Stimulated activated CD8-positive, alpha-beta memory T cell treated with anti-CD3 and anti-CD28 coated beads, Interleukin-7, amount 100 ng/mL, for 1 hour (primary cell): Measurements from ENCODE around the gene FAM204A.

ENCODE experiments used
- DNase-seq, 2 donors: peaks; one replicate each; pipeline ENCODE4 v3.0.0-alpha.2; 2020; ENCODE audit warnings: low read depth in 2 of 2

Gene FAM204A

DNA sequence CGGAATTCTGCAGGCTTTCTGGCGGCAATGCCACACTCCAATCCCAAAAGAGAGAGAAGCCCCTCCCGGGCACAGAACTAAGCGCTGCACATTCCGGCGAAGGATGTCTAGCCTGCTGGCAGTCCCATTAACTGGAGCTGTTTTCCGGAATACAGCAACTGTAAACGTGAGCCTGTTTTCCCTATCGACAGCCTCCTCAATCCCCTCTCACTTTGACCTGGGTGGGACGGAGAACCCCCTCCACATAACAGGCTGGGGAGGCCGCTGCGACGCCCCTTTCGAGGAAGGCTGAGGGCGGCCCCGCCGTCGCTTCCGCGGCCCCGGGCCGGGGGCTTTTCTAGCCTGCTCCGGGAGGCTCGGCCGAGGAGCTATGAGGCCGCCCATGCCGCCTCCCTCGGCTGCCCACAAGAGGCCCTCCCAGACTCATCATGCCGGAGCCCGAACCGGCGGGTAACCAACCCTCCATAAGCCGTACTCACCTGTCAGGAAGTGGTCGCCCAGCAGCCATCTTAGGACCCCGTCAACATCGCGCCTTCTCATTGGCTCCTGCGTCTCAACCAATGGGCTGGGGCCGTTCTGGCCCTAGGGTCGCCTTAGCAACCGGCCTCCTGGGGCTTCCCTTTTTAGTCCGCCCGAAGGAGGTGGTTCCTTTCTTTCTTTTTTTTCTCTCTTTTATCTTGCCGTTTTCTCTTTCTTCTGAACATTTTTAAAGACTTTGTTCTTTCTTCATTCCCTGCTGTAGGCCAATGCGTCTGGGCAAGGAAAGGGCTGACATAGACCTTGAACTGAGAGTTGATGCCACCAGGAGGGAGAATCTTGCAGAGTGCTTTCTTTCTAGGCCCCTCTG lies at the start of gene FAM204A:
FAM204A (minus strand) TSS at position 534 of the 847 bp plus-strand sequence. CDS start 5,909 bp downstream, outside the sequence.
- peak; percentile 92 to 96 for DNase-seq

DNA sequence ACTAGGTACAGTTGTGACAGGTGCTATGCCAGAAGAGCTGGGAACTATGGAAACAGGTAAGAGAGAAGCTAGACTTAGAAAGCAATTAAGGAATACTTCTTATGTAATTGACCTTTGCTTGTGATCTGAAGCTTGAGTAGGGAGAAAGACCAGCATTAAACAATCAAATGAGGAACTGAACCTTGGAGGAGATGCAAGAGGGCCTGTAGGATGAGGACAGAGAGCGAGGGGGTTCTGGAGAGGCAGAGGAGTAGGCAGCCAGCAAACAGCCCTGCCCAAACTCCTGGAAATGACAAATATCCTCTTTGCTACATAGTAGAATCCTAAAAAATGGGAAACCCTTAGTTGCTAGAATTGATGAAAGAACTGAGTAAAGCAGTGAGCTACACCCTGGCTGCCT lies 41.6 kb upstream of the FAM204A start:
- DNase-seq: no peak

DNA sequence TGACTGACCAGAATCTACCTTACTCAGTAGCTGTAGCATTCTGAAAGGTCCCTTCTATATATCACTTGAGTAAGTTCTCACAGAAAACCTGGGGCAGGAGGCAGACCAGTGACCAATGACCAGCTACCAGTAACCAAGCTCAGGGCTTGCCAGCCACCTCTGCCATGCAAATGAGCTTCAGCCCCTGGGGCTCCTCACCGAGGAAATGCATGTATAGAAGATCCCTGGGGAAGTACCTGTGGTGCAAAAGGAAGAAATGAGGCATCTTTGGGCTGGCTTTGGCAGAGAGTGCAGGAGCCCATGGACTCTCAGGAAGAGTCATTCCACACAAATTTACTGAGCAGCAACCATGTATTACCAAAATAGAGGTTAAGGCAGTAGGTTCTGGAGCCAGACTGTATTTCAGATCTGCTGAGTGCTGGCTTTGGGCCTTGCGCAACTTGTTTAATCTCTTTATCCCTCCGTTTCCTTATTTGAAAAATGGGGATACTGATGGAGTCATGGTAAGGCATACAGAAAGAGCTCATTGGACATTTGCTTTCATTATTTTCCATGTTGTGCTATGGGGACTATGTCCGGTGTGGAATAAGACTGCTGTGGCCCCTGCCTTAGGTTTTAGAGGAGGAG lies 41.1 kb upstream of the FAM204A start:
- DNase-seq: no peak

DNA sequence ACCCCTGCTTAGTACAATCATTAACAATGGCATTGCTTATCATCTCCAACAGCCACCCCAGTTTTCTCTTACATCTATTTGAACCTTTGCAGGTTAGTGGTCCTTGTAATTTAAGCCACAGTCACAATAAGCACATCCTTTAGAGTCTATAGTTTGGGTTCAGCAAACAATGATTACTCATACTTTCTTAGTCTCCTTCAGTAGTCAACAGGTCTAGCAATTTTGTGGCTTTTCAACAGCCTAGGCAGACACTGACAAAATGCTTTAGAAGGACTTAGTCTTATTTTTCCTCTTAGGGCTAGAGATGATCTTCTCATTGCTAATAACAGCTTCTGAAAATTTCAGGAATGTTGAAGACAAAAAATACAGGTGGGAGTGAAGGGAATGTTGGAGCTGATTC lies 32.3 kb upstream of the FAM204A start:
- no peak for DNase-seq

DNA sequence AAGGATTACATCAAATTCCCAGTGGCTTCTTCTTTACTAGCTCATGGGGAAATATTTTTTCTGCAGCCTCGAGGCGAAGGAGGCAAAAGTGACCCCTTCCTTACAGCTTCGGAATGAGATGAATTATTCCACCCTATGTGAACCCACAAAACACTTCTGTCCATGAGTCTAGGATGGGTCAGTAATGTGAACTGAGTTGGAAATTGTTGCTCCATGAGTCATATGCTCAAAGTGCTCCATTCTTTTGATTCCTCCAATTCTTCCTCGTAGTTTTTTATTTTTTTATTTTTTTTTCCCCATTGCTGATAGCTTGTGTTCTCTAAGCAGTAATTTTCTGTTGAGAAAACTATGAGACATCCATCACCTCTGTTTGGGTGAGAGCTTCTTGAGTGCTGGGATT lies 31.7 kb upstream of the FAM204A start:
- DNase-seq: no peak

DNA sequence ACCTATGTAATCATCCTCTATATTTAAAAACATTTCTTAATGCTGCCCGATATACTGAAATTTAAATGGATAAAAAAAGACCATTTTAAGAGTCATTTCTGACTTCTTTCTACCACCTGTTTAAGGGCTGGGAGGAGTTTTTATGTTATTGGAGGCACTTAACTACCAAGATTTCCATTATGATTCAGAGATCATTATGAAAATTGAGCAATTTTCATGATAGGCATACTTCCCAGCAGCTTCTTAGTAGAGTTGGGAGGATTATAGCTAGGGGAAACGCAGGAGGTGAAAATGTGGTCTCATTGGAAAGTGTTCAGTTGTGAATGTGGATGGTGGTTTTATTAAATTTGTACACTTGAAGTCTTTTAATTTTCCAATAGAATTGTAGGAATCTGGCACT lies 28.4 kb upstream of the FAM204A start:
- no peak for DNase-seq

DNA sequence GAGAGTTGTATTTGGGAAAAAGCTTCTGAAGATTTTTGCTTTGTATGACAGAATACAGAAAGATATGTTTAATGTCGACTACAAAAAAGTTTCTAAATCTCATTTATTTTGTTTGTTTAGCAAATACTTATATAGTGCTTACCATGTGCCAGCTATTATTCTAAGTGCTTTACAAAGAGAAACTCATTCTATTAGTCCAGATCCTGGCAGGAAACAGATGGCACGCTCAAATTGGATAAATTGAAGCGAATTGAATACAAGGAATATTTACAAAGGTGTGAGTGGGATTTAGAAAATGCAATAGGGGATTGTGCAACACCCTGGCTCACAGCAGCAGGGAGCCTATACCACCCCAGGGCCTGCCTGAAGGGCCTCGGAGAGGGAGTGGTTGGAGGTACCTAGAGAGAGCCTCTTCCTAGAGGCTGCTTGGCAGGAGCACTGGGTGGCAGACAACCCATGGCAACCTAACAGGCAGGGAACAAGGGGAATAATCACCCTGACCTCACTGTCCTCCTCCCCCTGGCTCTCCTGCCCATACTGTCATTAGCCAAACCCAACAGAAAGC lies 27.6 kb upstream of the FAM204A start:
- no peak for DNase-seq

DNA sequence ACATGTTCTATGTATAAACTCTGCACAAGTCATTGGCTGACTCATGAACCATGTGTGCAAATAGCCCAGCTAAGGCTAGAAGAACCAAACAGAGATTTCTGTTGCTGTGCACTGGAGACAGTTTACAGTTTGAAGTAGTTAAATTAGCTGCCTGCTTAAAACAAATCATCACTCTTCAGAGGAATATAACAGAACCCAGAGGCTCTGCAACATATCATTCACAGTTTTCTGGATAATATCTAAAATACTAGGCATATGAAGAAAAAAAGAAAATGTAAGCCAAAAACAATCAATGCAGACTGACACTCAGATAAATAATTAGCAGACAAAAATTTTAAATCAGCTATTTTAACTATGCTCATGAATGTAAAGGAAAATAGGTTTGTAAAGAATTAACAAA lies 23.6 kb upstream of the FAM204A start:
- DNase-seq: no peak

DNA sequence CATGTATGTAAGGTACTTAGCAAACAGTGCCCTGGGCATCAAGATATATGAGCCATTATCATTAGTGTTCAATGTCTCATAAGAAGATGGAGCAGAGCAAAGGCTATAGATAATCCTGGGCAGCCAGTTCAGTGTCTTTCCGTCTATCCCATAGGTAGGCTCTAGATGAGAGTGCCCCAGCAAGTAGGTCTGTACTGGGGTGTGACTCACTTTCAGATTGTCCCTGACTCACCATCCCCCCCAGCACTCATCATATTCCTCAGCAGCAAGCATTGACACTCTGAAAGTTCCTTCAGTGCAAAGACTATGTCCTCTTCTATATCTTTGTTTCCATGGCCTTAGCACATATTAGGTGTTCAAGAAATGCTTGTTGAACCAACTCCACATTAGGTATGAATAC lies 20.0 kb upstream of the FAM204A start:
- no peak for DNase-seq

DNA sequence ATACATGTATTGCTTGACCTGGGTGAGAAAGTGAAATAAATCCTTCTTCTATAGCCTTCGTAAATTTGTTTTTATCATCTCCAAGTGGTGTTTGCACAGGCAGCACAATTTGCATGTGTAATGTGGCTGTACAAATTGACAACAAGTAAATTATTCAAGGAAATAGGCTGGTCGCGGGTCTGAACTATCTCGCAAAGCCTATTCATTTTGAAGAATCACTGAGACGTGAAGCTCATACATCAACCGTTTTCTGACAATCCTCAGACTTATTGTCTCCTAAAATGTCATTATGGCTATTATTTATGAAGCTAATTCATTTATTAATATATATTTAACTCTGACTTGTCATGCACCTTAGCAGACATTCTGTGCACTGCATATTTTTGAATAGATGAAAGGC lies 16.2 kb upstream of the FAM204A start:
- DNase-seq: no peak

DNA sequence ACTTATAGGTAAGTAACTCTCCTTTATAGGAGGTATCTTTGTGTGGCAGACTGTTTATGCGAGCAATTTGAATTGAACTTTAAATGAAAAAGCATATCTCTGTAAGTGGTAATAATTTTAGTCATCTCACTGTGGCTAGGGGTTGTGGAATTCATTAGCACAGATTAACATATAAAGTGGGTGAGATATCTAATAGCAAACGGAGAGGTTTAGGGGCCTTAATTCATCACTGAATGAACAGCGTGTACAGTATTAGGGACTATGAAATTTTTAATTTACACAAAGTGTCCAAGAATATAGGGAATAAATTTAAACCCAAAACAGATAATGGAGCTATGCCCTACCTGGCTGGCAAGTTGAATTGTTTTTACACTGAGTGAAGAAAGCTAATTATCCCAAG lies 15.7 kb upstream of the FAM204A start:
- no peak for DNase-seq

DNA sequence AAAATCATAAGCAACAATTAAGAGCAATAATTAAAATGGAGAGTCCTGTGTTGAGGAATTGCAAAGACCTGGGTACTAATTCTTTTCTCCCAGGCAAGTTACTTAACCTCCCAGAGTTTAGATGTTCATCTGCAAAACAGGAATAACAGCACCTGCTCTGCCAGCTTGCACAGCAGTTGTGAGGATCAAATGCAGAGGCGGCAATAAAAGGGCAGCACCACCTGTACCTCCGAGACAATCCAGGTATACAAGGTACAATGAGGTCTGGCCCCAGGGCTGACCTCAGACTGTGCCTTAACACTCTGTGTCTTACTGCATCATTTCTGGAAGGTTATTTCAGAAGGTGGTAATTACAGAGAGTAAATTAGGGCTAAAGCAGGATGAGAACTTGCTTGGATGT lies 14.5 kb upstream of the FAM204A start:
- no peak for DNase-seq

DNA sequence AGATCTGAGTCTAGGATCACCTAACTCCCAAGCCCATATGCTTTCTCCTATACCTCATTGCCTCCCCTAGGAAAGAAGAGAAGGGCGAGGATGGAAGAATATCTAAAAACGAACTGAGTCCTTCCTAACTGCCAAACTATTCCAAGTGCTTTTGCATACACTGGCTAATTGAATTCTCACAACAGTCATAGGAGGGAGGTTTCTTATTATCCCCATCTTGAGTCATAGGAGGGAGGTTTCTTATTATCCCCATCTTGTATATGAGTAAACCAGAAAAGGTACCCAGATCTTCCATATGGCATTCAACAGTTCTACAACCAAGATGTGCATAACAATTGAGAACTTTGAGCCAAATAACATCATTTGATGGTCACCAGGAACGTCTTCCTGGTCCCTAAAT lies 13.1 kb upstream of the FAM204A start:
- DNase-seq: no peak

DNA sequence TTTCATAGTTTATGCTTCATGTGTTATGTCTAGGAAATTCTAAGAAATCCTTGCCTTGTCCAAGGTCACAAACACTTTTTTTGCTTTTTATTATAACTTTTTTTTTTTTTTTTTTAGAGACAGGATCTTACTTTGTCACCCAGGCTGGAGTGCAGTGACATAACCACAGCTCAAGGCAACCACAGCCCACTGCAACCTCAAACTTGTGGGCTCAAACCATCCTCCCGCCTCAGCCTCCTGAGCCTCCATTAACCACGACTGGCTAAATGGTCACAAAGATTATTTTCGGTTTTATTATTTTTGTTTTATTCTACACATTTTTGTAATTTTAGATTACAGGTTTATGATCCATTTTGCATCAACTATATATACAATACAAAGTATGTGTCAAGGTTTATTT lies 7.1 kb upstream of the FAM204A start:
- DNase-seq: no peak

DNA sequence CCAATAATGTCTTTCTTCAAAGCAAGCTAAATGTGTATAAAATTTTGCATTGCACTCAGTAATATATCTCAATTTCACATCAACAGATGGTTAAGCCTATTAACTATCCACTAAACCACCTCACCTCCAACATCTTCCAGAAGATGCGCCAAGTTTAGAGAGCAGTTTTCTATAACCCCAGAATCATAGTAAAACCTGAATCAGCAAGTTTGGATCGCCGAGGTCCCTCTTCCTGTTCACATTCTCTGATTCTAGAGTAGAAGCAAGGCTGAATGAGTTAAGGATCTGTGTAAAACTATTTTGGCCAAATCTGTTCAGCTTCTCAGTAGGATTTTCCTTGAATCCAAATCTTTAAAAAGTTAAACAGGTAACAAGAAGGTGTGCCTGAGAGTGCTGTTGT lies 1.4 kb upstream of the FAM204A start:
- DNase-seq: no peak

DNA sequence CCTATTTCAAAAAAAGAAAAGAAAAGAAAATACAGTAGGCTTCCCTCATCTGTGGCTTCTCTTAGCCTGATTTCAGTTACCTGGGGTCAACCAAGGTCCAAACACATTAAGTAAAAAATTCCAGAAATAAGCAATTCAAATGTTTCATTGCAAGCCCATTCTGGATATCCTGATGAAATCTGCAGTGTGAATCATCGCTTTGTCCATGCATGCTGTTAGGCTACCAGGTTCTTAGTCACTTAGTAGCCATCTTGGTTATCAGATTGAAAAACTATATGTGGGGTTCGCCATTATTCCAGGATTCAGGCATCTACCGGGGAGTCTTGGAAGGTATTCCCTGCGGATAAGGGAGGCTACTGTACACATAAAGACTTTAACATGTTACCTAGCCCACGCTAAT lies 991 bp upstream of the FAM204A start:
- DNase-seq: no peak

DNA sequence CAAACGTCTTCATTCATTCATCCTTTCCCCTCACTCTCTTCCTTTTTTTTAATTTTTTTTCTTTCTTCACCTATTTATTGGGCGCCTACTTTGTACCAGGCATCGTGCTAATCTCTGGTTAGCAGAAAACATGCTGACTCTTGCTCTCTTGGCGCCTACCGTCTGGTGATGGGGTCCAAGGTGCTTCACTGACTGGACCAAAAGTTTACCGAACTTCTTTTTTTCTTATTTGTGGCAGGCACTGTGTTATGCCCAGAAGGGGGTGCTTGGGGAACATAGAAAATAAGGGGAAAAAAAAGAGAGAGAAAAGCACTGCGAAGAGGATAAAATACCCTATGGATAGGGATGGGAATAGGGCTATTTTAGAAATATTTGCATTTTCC lies 505 bp upstream of the FAM204A start:
- no peak for DNase-seq

DNA sequence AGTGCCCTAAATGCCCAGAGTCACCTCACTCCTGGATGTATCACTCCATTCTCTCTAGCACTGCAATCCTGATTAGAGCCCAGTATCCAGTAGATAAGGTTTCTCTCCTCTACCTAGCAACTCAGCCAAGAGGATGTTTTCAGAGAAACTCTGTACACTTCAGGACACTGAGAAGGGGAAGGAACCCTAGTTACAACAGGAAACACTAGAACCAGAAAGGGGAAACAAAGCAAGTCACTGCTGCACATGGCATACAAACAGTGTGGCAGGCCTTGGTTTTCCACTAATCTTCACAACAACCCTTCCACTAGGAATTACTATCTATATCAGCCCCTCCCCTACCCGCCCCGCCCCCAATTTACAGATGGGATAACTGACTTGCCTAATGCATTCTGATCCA lies 1.6 kb downstream of the FAM204A start:
- DNase-seq: no peak

DNA sequence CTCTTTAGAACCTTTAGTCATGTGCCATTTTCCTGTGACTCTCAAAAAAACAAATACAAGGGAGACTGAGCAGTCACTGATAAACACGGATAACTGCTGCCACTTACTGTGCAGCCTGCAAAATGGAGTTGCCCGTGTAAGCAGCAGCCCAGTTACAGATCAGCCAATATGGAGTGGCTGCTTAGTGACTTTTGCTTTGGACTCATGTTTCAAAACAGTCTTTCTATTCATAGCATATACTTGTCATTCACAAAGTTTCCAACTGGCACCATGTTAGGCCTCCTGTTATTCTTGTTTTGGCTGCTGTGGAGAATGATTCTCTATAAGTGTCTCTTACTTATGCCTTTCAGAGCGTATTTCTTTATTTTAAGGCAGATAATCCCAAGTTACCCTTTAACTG lies 3.0 kb downstream of the FAM204A start:
- DNase-seq: no peak

DNA sequence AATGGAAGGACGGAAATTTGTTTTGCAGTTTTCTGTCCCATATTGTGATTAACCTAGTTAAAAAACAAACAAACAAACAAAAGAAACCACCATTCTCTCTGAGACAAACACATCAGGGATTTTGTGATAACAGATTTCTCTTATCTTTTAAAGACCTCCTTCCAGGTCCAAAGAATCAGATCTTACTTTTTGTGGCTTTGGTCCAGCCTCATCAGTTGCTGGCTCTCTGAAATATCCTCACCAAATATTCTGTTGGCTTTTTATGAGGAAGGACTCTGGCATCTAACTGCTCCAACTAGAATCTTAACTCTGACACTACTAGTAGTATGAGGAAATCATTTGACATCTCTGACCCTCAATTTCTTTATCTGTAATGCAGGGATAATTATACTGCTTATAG lies 4.8 kb downstream of the FAM204A start:
- no peak for DNase-seq

DNA sequence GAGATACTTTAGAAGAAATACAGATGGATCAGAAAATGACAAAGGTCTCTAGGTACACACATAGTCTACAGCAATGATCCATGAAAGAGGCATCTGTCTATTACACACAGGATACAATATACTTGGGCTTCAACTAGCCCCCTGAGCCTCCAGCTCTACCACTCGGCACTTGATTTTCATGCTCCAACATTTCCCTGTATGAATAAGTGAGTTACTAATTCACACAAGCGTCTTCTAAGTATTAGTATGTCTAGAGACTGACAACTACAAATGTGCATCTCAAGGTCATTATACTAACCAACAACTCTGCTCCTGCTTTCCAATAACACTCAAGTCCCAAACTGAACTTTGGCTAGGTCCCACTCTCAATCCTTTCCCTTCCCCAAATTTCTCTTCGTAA lies 8.3 kb downstream of the FAM204A start:
- DNase-seq: no peak

DNA sequence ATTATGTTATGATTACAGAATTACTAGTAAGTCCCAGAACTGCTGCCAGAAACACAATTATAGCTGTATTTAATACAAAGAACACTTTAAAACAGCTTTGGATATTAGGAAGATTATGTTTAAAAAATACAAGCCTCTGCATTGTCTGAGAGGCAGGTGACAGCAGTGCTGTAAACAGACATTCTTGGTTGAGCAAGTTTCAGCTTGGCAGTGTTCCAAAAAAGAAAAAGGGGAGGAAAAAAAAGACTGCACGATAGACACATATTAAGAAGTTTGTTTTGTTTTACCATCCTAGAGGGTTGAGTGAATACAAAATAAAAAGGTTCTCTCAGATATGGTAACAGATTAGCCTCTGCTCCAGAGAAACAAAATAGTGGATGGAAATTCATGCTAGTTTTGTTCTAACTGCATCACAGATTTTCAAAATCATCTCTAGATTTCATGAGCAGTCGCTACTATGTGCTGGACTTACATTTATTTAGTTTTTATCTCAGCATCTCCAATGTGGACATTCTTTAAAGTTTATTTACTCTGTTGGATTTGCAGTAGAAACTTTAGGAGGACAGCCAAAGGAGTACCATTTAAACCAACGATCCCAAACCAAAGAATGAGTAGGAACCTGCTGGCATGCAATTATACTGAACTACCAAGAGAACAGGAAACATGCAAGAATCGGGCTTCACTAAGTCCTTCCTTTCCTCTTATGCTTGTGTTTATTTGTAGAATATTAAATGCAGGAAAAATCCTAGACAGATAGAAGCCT lies 9.0 kb downstream of the FAM204A start:
- no peak for DNase-seq

DNA sequence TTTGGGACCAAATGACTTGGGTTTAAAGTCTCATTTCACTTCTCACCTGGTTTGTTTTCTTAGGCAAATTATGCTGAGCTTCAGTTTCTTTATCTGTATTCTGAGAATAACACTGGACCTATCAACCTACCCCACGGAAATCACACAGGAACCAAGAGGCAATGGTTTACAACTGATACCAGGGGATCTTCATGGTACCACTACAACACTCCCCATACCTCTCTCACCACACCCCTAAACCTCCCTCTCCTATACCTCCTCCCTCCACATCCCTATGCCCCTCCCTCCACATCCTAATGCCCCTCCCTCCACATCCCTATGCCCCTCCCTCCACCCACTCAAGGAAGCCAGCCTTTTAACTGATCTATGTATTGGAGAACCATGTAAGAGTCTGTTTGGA lies 9.9 kb downstream of the FAM204A start:
- no peak for DNase-seq
